ENCODE data around the gene PDE1C. TPM values are rescaled to one million over a fixed set of nuclear protein-coding genes. Genes with fewer than 3 reads are reported as not detected.

Gene PDE1C
- total and polyA plus RNA-seq, 2 of the 4 experiments (the other 2 are of a cell fraction) = 14.2 to 61.5 TPM

- DNase-seq (no peak), ATAC-seq (ENCODE audit: low read depth) (no peak)
- Histone ChIP-seq H3K9me1 (ENCODE audit: insufficient read depth, low read length) (no peaks in the 10 kb centered on the region), H4K20me1 (ENCODE audit: insufficient read depth, low read length) (no peaks in the 10 kb centered on the region), H2BK15ac (ENCODE audit: low read depth, low read length) (no peak overlapping the region), H4K8ac (ENCODE audit: low read depth in 2 of 2, low read length in 2 of 2) (no peak overlapping the region), H3K36me3 (ENCODE audit: control insufficient read depth, insufficient read depth, low read length) (no peaks in the 10 kb centered on the region), H2BK5ac (ENCODE audit: low read depth, low read length, poor library complexity, severe bottlenecking) (no peak overlapping the region), H3K4ac (ENCODE audit: low read depth, low read length) (no peak overlapping the region), H3K4me1 (ENCODE audit: control insufficient read depth, insufficient read depth, low read length) (no peaks in the 10 kb centered on the region; the same call in 1 of the 2 replicates), H2BK20ac (ENCODE audit: low read depth, low read length) (no peak overlapping the region), H3K4me2 (ENCODE audit: low read depth, low read length) (no peak overlapping the region), H3K23ac (ENCODE audit: low read depth, low read length) (no peak overlapping the region), H2BK120ac (ENCODE audit: low read depth, low read length) (no peak overlapping the region), H3K27ac (ENCODE audit: insufficient read depth, low read length) (no peak overlapping the region), H2AK5ac (ENCODE audit: low read depth, low read length) (no peak overlapping the region), H3K79me1 (ENCODE audit: low read depth in 1 of 2, low read length in 2 of 2) (no peaks in the 10 kb centered on the region), H2AK9ac (replicated peaks; ENCODE audit: low read depth, low read length, poor library complexity) (no peak overlapping the region), H3K4me3 (ENCODE audit: insufficient read depth, low read depth, low read length) (no peak overlapping the region), H2AFZ (replicated peaks; ENCODE audit: low read length, poor library complexity) (no peak overlapping the region), H3K14ac (replicated peaks; ENCODE audit: low read depth, low read length) (no peak overlapping the region), H4K5ac (ENCODE audit: low read depth, low read length) (no peak overlapping the region), H3K27me3 (ENCODE audit: control insufficient read depth, insufficient read depth, low read length) (no peaks in the 10 kb centered on the region), H3K18ac (ENCODE audit: low read depth, low read length) (no peak overlapping the region), H3K56ac (ENCODE audit: extremely low read depth, insufficient read depth, low read length) (no peak overlapping the region), H3K9ac (ENCODE audit: low read depth, low read length) (no peak overlapping the region), H3K9me3 (ENCODE audit: control insufficient read depth, insufficient read depth, low read length) (no peaks in the 10 kb centered on the region; the same call in 1 of the 2 replicates), H4K91ac (ENCODE audit: insufficient read depth, low read depth, low read length) (no peak overlapping the region)
- TF ChIP-seq RCOR1 (IDR thresholded peaks at IDR 0.05; ENCODE audit: insufficient replicate concordance, low read length) = no peak
- no peak for TF ChIP-seq MAZ (IDR thresholded peaks at IDR 0.05; ENCODE audit: borderline replicate concordance, low read depth, low read length)
- TF ChIP-seq RAD21 (IDR thresholded peaks at IDR 0.05; ENCODE audit: low read length) = no peak
- CTCF ChIA-PET = no interaction called here
- intact Hi-C loops (cut with micrococcal nuclease) = no loop called here
- POLR2A ChIA-PET (ENCODE audit: unreplicated experiment) = no interaction called here
- in situ Hi-C loops (cut with MboI; ENCODE audit: low sequenced_read_pairs) = no loop called here
- no TSS peak for BruUV-seq (replicated peaks)
- dilution Hi-C loops (cut with HindIII; ENCODE audit: low sequenced_read_pairs, unreplicated experiment) = no loop called here
Observed at GRCh38 chr7:31761646-31762045, 308.6 kb downstream of the PDE1C start.

All from IMR-90 (cell line).